HAP-1 (cell line): ENCODE results near the gene CDH7.

Experiments used
- DNase-seq, 2 experiments: peaks; one replicate each; pipeline ENCODE4 v3.0.0-alpha.2; 2016 to 2020; ENCODE audit warnings: low spot score in 2 of 2
- H3K27me3 ChIP-seq: fragments of 250-450 bp; sonication (Bioruptor Pico); 2 replicates; pipeline ENCODE4 v1.5.1; 2020; ENCODE audit warnings: low read depth, mild to moderate bottlenecking, moderate library complexity
- H3K36me3 ChIP-seq: fragments of 250-450 bp; sonication (Bioruptor Pico); replicated peaks from 2 replicates; pipeline ENCODE4 v1.5.1; 2020; ENCODE audit warnings: mild to moderate bottlenecking
- H3K4me1 ChIP-seq: fragments of 250-450 bp; sonication (Bioruptor Pico); 2 replicates; pipeline ENCODE4 v1.5.1; 2020; ENCODE audit warnings: mild to moderate bottlenecking
- H3K4me3 ChIP-seq: fragments of 250-450 bp; sonication (Bioruptor Pico); 2 replicates; pipeline ENCODE4 v1.5.1; 2020; ENCODE audit warnings: mild to moderate bottlenecking, moderate library complexity
- H3K9me3 ChIP-seq: fragments of 250-450 bp; sonication (Bioruptor Pico); 2 replicates; pipeline ENCODE4 v1.5.1; 2020; ENCODE audit warnings: mild to moderate bottlenecking, moderate library complexity
- in situ Hi-C: fragments of 300-500 bp; cut with MboI; formaldehyde crosslinking; loops from 3 replicates; pipeline ENCODE4 v1.14.3; 2020; ENCODE audit warnings: low sequenced_read_pairs, inconsistent platforms, mixed read lengths

The CDH7 gene

GRCh38 chr18:65906621-65907034 is 155.8 kb downstream of the CDH7 start:
- in situ Hi-C loops = no loop called here
- H3K4me3 ChIP-seq = no peak overlapping the region
- H3K9me3 ChIP-seq = no peaks in the 10 kb centered on the region
- no peaks in the 10 kb centered on the region for H3K27me3 ChIP-seq
- peak; percentile 67 to 96 for DNase-seq
- peaks cover 19% of the 10 kb centered on the region for H3K4me1 ChIP-seq
- no peaks in the 10 kb centered on the region for H3K36me3 ChIP-seq

GRCh38 chr18:65907281-65907680 is 156.5 kb downstream of the CDH7 start:
- Histone ChIP-seq H3K9me3 (no peaks in the 10 kb centered on the region), H3K4me3 (no peak overlapping the region), H3K4me1 (peaks cover 19% of the 10 kb centered on the region), H3K36me3 (no peaks in the 10 kb centered on the region), H3K27me3 (no peaks in the 10 kb centered on the region)
- in situ Hi-C loops = no loop called here
- DNase-seq = peak; percentile 58 to 88

GRCh38 chr18:65919018-65919417 is 168.2 kb downstream of the CDH7 start:
- in situ Hi-C loops = no loop called here
- H3K36me3 ChIP-seq = no peaks in the 10 kb centered on the region
- H3K9me3 ChIP-seq = no peaks in the 10 kb centered on the region
- H3K4me1 ChIP-seq = peaks cover 14% of the 10 kb centered on the region
- no peak overlapping the region for H3K4me3 ChIP-seq
- H3K27me3 ChIP-seq = no peaks in the 10 kb centered on the region
- no peak for DNase-seq

GRCh38 chr18:65919663-65920062 is 168.9 kb downstream of the CDH7 start:
- Histone ChIP-seq H3K4me3 (no peak overlapping the region), H3K36me3 (no peaks in the 10 kb centered on the region), H3K27me3 (no peaks in the 10 kb centered on the region), H3K4me1 (peaks cover 14% of the 10 kb centered on the region), H3K9me3 (no peaks in the 10 kb centered on the region)
- DNase-seq = no peak
- in situ Hi-C loops = no loop called here

- no peaks in the 10 kb centered on the region for H3K9me3 ChIP-seq
- no peak for DNase-seq
- H3K36me3 ChIP-seq = no peaks in the 10 kb centered on the region
- in situ Hi-C loops = no loop called here
- no peaks in the 10 kb centered on the region for H3K27me3 ChIP-seq
- H3K4me3 ChIP-seq = no peak overlapping the region
- peaks cover 14% of the 10 kb centered on the region for H3K4me1 ChIP-seq
Observed at GRCh38 chr18:65922103-65922502, 171.3 kb downstream of the CDH7 start.

GRCh38 chr18:65924904-65925303 is 174.1 kb downstream of the CDH7 start:
- H3K4me1 ChIP-seq = no peaks in the 10 kb centered on the region
- no peaks in the 10 kb centered on the region for H3K9me3 ChIP-seq
- in situ Hi-C loops = no loop called here
- no peaks in the 10 kb centered on the region for H3K36me3 ChIP-seq
- no peaks in the 10 kb centered on the region for H3K27me3 ChIP-seq
- H3K4me3 ChIP-seq = no peak overlapping the region
- DNase-seq = no peak

- H3K27me3 ChIP-seq = no peaks in the 10 kb centered on the region
- no peaks in the 10 kb centered on the region for H3K9me3 ChIP-seq
- no peak overlapping the region for H3K4me3 ChIP-seq
- no peaks in the 10 kb centered on the region for H3K36me3 ChIP-seq
- in situ Hi-C loops = no loop called here
- H3K4me1 ChIP-seq = no peaks in the 10 kb centered on the region
- no peak for DNase-seq
Observed at GRCh38 chr18:65934874-65935273, 184.1 kb downstream of the CDH7 start.

- H3K9me3 ChIP-seq = no peaks in the 10 kb centered on the region
- H3K4me3 ChIP-seq = no peak overlapping the region
- in situ Hi-C loops = no loop called here
- H3K36me3 ChIP-seq = no peaks in the 10 kb centered on the region
- H3K27me3 ChIP-seq = no peaks in the 10 kb centered on the region
- no peak for DNase-seq
- no peaks in the 10 kb centered on the region for H3K4me1 ChIP-seq
Observed at GRCh38 chr18:65936678-65937077, 185.9 kb downstream of the CDH7 start.

GRCh38 chr18:65937180-65937579 is 186.4 kb downstream of the CDH7 start:
- Histone ChIP-seq H3K4me1 (peaks cover under 1% of the 10 kb centered on the region; the same call in 1 of the 2 replicates), H3K9me3 (no peaks in the 10 kb centered on the region), H3K27me3 (no peaks in the 10 kb centered on the region), H3K4me3 (no peak overlapping the region), H3K36me3 (no peaks in the 10 kb centered on the region)
- no peak for DNase-seq
- in situ Hi-C loops = no loop called here

GRCh38 chr18:65938592-65939372 is 188.0 kb downstream of the CDH7 start:
- no peak overlapping the region for H3K4me3 ChIP-seq
- peak; percentile 64 to 80 for DNase-seq
- H3K27me3 ChIP-seq = no peaks in the 10 kb centered on the region
- no peaks in the 10 kb centered on the region for H3K36me3 ChIP-seq
- no peaks in the 10 kb centered on the region for H3K9me3 ChIP-seq
- peaks cover 10% of the 10 kb centered on the region for H3K4me1 ChIP-seq
- in situ Hi-C loops = no loop called here
